NCI-H1694 (cell line): Measurements from ENCODE around the gene ARAP1.

ENCODE experiments used
- DNase-seq: peaks from one replicate; lab custom pipeline; 2025; lab: John Stamatoyannopoulos, UW

ARAP1 gene

DNA sequence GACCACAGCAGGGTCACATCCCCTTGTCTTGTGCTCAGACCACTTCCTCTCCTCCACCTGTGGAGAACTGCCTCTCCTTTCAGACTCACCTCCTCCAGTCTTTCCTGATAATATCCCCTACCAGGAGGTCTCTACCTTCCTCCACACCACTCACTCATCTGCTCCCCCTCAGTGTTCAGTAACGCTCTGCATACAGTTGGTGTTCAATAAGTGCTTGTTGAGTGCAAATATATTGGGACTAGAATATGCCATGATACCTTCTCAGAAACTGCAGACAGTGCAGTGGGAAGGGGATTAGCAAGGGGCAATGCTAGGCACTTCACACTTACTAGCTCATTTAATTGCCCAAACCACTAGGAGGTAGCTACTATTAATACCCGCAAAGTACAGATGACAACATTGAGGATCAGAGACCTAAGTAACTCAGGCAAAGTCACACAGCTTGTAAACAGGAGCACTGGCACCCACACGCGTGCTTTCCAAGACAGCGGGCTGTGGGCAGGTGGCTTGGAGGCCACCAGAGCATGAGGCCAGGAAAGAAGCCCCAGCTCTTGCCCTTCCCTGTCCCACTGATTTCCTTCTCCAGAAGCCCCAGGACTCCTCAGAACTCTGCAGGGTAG lies 69.9 kb downstream of the ARAP1 start:
- DNase-seq: no peak

DNA sequence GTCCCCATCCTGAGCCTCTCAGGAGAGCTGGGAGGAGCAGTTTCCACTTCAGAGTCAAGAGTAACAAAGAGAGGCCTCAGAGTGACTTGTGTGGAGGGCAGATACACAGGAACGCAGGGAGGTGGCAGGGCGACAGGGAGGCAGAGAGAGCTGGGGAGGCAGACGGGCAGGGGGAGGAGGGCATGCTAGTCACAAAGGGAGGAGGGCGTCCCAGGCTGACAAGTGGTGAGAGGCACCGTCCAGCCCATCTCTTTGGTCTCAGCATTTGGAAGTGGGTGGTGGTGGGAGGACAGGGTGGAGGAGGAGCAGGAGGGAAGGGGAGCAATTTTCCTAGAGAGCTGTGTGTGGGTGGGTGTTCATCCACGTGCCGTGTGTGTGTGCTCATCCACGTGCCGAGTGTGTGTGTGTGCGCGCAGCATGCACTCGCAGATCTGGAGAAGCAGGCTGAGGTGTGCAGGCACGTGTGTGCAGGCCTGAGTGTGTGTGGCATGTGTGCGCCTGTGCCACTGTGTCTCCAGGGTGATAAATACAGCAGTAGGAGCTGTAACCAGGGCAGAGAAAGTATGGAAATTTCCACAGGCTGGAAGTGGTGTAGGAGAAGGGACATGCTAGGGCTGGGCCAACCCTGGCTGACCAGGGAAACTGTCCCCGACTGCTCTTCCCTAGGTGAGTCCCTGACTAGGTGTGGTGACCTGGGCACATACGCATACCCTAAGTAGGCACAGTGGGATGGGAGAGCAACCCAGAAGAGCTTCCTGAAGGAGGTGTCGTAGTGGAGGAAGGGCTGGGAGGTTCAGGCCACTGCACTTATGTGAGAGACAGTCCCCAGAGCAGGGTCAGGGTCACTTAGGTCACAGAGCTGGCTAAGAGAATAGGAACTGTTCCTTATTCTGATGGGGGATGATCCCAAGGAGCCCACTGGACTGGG lies 70.7 kb downstream of the ARAP1 start:
- no peak for DNase-seq

DNA sequence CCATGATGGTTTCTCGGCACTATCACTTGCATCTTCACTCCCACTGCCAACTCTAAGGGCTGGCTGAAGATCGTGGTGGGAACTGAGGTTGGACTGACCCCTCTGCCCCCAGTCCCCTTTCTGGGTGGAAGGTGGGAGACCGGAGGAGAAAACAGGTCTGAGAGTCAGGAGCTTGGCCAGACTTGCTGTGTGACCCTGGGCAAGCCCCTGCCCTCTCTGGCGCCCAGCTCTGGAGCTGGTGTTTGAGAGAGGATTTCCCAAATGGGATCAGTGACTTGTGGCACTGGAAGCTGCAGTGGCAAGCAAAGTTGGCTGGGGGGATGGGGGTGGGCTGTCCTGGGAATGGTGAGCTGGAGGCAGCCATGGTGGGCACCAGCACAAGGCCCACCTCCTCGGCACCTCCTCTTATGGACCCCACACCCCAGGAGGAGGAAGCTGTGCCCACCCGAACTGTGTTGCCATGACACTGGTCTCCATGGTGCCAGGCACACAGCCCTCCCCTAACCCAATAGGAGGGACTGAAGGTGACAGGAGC lies 71.5 kb downstream of the ARAP1 start:
- no peak for DNase-seq

DNA sequence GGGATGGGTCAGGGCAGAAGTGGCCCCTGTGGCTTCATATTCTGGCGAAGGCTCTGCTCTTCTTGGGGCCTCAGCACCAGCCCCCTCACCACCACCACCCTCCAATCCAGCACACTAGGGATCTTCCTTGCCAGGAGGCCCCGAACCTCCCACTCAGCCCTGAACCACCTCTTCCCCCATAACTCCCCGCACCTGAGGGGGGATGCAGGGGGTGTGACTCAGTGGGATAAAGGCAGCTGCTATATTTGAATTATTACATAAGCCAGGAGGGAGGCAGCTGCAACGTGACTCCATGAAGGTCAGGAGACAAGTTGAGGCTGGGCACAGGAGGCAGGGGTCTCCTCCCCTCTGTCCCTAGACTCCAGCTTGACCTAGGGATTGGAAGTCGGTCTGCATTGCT lies 72.3 kb downstream of the ARAP1 start:
- no peak for DNase-seq

DNA sequence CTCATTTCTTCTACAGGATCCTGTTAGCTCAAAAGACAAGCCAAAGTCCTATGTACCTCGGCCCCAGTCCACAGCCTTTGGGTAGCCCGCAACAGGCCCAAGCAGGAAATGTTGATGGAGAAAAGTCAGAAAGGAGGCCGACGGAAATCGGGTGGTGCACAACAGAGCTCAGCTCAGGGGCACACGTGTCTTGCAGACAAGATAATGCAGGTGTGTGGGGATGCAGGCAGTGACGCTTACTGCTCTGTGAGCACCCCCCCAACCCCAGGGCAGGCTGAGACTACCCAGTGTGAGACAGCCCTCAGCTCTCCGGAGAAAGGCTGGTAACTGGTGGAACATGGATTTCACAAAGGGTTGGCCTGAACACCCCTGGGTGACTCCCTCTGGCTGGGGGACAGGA lies 73.7 kb downstream of the ARAP1 start:
- no peak for DNase-seq

DNA sequence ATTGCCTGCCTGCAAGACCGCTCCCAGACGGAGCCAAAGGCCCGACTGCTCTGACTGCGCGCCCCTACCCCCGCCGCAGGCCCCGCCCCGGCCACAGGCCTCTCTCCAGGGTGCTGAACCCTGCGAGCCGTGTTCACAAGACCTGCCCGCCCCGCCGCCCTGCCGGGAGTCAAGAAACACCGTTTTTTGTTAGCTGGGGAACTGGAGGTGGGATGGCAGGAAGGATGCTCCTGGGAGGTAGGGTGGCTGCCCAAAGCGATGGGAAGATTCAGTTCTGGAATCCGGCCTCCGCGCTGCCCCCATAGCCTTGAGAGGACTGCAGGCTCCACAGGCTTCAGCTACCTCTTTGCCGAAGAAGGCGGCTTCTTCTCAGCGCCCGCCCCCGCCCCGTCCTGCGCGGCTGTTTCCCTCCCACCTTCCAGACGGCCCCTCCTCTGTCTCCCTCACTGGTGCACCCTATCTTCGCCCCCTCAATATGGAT lies 75.3 kb downstream of the ARAP1 start:
- no peak for DNase-seq

DNA sequence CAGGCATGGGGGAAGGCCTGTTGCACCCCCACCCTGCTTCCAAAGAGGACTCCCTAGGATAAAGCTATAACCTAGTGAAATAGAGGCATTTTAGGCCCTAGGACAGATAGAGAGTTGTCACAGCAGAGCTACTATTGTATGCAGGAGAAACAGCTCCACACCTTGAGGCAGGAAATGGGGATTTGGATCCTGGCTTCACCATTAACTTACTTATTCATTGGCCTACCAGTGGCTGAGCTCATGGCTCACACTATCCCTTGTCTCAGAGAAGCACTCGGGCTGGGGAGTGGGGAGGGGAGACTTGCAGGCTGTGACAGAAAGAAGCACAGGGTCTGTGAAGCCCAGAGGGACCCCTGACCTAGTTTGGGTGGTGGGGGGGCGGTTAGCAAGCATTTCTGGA lies 77.0 kb downstream of the ARAP1 start:
- no peak for DNase-seq

DNA sequence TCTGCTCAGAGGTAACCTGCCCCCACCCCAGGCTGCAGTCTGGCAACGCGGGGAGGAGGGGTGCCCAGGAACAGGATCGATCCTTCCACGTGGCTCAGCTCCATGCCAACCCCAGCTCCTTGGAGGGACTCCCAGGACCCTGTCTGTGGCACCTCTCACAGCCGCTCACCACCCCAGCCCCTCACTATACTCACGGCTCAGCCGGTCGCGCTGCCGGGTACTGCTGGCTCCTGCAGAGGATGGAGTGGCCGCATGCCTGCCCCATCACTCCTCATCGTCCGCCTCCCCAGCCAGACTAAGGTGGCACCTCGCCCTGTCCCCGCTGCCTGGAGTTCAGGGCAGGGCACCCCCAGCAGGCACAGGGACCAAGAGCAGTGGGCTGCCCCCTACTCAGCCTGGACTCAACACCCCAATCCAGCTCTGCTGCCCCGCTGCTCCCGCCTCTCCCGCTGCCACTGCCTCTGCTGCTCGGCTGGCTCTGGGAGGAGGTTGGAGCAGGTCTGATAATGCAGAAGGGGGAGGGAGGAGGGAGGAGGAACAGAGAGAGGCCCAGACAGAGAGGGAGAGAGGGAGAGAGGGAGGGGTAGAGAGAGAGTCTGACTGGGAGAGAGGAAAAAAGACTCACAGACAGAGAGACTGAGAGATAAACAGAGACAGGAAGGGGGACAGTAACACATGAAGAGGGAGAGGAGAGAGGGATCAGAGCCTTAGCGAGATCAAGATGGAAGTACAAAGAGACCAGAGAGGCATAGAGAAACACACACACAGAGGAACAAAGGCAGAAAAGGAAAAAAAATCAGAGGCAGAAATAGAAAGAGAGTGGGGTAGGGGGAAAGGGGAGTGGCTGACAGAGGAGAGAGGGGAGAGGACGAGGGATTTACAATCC lies 78.0 kb downstream of the ARAP1 start, which contains the start of gene PDE2A:
TSS of gene PDE2A (minus strand) at position 480 of the 886 bp plus-strand sequence. CDS start at position 265, 215 bp downstream.
- DNase-seq: peak; percentile 25

DNA sequence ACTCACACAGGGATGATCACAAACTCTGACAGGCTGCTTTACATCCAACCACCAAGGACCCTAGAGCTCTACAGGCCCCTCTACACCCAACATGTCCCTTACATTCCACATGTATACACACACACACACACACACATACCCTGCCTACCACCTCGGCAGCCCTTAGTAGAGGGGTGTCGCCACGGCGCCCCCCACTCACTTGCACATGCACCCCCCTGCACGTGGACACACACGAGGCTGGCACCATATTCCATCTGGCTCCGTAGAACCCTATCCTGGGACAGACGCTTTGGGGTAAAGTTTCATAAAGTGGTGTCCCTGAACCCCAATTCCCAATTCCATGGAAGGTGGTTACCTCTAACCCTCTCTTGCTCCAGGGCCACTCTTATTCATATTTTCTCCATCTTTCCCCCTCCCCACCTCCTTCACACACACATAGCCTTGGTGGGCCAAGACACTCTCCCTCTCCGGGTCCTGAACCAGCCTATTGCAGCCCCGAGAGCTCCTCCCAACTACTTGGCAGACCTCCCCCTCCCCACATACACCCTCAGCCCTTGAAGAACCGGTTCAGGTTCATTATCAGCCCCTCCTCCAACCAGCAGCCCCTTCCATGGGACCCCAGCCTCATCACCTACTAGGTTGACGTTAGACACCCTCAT lies 78.8 kb downstream of the ARAP1 start:
- no peak for DNase-seq

DNA sequence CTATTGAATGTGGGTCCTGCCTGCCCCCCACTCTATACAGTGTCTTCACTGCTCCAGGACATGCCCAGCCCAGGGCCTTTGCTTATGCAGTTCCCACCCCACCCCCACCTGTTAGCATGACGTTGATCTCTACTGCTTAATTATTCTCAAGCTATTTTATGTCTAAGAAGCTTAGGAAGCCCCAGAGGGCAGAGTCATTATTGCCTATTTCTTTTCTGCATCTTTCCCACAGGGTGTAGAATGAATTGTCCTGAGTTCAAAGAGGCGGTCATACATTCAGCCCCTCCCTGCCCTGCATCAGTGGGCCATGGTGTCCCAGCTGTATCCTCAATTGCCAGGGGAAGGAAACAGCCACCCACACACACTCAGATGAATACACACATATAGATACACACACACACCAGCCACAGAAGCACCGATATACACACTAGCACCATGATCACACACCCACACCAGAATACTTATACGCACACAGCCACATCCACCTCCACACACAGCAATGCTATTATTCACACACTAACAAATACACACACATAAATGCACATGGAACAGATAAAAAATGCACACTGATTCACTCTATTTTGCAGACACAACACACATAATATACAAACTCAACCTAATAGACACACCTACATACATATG lies 79.5 kb downstream of the ARAP1 start:
- no peak for DNase-seq

DNA sequence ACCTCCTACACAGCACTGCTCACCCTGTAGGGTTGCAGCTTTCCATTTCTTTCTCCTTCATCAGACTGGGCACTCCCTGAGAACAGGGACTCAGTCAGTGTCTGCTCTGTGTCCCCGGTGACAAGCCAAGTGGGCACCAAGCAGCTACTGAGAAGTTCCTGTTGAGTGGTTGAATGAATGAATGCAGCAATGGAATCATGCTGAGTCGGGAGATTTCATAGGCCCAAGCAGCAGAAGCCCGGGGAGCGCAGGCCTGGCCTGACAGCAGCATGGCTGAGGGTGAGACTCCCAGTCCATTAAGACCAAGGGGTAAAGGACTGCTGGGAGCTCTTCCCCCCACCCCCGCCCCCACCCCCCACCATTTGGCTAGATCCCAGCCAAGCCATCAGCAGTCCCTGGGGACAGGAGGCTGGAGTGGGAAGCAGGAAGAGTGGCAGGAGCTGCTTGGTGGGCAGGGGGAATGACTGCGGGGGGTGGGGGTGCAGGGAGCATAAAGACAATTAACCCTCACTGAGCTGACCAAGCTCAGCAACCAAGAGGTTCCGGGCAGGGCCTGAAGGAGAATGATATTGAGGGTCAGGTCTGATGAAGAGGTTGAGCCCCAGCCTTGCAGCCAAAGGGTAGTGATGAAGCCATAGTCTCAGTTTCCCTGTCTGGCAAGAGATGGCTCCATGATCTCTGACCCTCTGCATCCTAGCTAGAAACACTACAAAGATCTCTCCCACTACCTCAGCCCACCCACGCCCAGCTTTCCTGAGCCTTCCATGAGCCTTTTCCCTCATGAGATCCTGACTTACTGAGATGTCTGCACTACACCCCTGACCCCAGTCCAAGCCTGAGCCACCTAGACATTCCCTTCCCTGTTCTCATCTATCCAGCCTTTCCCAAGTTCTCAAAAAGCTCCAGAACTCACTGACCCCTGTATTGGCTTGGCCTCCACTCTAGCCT lies 80.8 kb downstream of the ARAP1 start:
- DNase-seq: no peak

DNA sequence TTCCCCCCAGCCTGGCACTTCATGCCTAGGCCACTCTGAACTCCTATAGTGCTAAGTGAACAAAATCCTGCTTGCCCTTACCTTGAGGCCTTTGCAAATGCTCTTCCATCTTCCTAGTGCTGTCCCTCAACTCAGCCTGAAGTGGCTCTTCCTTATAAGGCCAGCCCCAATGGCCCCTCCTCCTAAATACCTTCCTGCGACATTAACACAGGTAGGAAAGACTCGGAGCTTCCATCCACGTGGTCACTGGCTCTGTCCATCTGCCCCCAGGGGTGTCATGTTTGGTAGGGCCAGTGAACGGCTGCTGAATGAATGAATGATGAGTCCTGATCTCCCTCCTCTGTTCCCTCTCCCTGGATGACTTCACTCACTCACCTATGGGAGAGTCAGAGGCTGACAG lies 82.2 kb downstream of the ARAP1 start:
- no peak for DNase-seq

DNA sequence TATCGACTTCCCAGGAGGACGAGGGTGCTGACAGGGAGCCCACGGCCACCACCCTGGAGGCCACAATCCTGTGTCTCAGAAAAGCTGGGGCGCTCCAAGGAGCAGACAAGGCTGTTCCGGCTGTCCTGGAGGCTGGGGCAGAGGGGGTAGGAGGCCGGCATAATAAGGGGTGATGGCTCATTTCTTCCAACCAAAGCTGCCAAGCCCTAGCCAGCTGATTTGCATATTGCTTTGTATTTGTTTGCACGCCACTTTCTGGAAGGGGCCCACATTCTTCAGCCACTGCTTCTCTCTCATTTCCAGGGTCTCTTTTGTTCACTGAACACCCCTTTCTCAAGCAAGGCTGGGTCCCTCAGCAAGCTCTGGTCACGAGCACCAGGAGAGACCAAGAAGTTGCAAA lies 82.7 kb downstream of the ARAP1 start:
- DNase-seq: no peak

DNA sequence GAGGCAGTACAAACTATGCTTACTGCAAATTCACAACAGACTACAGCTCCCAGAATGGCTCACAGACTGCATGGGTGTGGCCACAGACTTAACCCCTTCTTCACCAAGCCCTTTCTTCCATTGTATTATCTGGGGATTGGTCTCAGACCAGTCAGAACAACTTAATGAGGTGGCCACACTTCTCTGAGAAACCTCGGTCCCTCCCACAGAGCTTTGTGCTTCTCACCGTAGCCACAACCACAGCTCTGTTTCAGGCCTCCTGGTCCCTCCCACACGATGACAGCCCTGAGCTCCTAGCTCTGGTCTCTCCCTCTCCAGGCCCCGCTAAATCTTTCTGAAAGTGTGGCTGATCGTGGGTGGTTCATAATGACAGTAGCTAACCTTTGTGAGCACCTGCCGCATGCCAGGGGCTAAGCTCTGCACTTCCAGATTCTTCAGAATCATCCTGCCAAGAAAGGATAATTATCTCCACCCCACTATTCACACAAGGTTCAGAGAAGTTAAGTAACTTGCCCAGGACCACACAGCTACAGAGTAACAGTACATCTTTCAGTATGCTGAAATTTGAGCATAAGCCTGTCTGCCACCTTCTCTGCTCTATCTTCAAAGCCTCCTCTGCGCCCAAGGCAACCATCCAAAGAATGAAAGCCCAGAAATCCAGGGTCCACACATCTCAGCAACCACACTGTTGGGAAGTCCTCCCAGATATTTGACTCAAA lies 83.4 kb downstream of the ARAP1 start:
- DNase-seq: no peak

DNA sequence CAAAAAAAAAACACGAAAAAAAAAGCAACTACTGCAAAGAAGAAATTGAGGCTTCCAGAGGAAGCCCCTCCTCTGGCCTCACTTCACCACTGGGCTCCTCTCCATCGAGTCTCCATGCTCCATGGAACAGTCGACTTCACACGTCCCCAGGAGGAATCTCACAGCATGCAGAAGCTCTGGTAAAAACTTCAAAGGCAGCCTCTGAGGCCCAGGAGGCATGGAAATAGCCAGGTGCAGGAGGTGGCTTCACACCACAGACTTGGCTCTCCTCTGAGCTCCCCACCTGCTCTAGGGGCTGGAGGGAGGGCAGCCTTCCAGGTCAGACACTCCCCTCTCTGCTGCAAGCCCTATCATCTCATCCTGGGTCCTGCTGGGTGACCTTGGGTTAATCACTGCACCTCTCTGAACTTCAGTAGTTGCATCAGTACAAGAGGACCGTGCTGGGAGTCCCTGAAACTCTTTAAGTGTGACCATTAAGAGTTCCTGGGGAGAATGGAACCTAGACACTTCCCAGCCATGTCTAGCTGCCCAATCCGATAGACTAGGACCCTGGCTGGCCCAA lies 86.2 kb downstream of the ARAP1 start:
- no peak for DNase-seq

DNA sequence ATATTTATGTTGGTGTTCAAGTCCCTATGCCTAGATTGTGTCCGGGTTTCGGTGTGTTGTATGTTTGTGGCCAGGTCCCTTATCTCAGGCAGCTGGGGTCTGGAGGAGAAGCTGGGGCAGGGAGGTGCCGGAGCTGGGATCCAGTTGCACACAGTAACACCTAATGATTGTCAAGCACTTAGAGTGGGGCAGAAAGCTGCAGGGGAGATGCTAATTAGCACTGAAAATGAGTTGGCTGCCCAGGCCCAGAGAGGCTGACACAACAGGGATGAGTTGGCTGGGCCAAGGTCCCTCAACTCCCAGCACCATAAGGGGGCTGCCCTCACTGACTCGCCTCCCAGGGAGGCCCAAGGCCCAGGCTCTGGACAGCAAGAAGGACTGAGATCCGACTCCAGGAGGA lies 90.2 kb downstream of the ARAP1 start:
- no peak for DNase-seq

DNA sequence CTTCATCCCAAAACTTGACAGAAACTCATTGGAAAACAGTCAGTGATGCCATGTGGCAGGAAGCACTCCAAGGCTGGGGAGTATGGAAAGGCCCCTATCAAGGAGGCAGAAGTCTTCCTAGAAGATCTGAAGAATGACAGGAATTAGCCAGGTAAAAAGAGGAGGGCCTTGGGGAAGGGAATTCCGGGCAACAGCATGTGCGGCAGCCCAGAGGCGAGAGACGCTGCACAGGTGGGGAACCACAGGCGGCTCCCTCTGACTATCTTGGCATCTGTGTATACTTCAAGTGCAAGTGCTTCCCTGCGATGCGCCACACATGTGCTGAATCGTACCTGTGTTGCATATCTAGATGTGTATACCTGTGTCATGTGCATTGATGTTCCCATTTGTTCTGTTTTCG lies 90.7 kb downstream of the ARAP1 start:
- no peak for DNase-seq

DNA sequence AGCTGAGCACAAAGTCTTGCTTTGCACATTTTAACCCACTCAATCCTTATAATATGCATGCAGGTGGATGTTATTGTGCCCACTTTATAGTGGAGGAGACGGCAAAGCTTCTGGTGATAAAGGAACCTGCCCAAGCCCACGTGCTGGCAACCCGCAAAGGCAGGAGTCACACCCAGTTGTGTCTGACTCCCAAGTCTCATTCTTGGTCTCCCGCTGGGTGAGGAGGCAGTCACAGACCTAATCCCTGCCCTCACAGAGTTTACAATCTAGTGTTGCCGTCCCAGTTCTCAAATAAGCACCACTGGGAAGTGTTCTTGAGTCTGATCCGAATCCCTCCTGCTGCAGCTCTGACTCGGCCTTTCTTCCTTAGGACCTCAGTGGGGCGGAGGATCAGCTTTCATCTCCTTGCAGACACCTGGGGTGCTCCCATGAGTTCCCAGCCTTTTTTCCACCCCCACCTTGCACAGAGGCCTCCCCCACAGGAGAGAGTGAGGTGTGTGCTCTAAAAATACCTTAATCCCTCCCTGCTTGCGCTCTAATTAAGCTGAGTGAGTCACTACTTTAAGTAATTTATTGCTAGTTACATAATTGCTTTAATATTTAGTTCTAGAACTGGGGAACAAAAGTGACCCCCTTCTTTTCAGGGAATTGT lies 93.1 kb downstream of the ARAP1 start:
- no peak for DNase-seq
